GM19023 (cell line): Measurements from ENCODE around the gene STEAP4.
"Not testable (repeated sequence)": the region's sequence is repeated elsewhere in the genome, so short reads cannot be mapped to it uniquely, and the experiment has no call there.

ENCODE experiments used
- ATAC-seq: cut with Tn5 transposase; IDR thresholded peaks from one replicate; pipeline ENCODE4 v1.9.1; 2021; ENCODE audit warnings: mild to moderate bottlenecking, moderate library complexity; ENCODE audit not compliant: unreplicated experiment

The STEAP4 gene

DNA sequence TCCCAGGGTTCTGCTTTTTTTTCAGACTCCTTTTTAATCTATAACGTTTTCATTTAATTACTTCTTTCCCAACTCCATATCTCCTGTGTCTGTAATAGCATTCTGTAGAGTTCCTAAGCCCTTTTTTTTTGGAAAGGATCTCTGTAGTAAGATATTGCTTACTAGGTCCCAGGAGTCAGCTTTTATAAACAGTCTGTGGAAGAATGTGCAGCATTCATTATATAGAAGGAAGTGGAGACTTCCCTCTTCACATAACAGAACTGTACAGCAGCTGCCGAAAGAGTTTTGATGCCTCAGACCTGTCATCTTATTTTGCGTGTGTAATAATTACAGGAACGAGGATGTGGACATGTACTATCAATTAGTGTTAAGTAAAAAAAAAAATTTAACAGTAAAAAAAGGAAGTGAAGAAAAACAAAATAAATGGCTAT lies 7.4 kb upstream of the STEAP4 start:
- no peak for ATAC-seq

DNA sequence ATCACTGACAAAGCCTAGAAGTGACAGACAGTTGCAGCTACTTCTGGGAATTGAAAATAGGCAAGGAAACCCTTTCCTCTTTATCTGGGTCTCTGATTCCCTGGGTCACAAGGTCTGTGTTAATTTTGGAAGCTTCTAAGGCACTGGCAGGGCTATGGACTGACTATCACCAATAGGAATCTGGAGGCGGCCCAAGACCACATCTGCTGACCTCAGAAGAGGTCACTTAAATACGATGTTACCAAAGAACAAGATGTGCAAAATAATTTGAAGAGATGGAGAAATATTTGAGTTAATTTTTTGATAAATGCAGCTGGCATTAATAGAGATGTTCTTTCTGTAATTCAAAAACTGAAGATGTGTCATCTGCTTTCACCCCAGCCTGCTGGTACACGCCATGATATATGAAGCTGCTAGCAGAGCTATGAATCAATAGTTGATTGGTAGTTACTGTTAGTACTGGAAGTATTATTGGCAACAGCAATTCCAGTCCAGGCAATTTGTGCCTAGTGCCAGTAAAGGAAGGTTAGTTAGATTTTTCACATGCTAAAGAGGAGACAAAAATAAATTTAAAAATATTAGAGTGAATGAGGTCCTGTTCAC lies 5.5 kb upstream of the STEAP4 start:
- no peak for ATAC-seq

DNA sequence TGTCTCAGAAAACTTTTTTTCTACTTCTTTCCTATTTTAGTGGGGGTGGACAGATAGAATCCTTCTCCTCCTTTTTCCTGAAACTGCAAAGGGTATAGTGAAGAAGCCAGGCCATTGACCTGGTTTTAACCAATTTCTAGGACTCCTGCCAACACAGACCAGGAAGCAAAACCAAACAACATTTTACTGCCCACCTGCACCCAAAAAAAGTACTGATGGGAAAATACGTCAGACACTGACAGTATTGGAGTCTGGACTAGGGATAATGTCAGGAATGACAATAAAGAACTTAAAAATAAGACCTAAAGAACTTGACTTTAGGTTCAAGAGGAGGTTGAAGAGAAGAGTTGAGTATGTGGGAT lies 5.0 kb upstream of the STEAP4 start:
- ATAC-seq = no peak

DNA sequence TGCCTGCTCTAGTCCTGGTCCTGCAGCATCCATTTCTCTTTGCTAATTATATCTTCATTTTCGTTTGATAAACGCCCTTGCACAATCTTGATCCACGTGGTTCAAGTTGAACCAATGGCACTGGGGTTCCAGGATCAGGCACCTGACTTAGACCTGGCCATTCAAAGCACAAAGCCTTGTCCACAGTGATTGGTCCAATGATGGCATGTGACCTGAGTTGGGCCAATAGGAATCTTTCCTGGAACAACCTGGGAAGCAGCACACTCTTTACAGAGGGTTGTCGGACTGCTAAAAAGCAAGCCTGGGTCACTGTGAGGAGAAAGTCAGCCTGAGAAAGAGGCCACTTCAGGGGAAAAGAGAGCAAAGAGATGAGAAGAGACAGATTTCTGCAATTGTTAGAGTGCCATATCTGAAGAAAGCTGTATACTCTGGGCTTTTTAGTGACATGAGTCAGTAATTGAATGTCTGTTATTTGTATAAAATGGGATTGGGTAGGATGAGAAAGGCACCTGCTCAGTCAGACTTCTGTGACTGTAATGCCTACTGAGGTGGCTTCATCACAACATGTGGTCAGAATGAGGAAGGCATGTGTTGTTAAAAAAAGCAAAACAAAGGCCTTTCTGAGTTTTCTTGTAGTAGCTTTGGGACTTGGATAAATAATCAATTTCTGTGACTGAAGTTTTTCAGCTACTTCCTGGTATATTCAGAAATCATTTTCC lies 4.4 kb upstream of the STEAP4 start:
- ATAC-seq = no peak

DNA sequence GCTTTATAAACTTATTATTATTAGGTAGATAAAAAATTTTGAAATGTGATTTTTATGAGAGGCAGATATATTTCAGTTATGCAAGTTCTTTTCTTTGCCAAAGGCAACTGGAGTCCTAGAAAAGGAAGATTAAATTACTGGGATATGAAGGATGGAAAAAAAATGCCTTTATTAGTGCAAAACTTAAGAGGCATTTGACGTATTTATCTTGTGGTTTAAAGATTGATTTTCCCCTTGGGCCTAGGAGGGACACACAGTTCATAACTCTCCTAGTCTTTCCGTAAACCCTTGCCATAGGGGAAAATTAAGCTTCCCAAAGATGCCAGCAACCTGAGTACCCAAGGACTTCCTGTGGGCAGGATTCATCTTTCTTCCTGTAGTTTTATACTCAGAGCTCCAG lies 3.1 kb upstream of the STEAP4 start:
- ATAC-seq = no peak

DNA sequence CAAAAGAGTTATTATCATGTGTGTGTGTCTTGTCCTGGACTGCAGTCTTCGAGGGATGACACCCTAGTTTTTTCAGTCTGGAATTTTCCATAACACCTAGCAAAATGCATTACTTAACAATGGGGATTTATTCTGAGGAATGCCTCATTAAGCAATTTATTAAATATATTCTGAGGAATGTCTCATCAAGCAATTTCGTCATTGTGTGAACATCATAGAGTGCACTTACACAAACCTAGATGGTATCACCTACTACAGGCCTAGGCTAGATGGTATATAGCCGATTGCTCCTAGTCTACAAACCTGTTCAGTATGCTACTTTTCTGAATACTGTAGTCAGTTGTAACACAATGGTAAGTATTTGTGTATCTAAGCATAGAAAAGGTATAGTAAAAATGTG lies 1.1 kb upstream of the STEAP4 start:
- ATAC-seq = no peak

DNA sequence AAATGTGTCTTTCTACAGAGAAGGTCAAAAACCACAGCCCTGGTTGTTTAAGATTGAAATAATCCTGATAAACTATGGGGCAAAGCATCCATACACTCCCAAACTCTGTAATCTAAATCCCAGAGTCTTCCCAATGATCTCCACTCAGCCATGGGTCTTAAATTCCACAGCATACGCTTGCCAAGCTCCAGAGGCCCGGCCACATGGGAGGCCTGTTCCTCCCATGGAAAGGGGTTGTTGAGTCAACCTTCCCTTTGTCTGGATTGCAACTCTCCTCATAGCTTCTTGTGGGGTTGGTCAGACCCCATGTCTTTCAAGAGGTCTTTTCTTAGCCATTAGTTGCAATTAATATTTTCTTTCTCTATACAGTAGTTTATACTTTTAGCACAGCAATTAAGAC lies 718 bp upstream of the STEAP4 start:
- ATAC-seq = no peak

DNA sequence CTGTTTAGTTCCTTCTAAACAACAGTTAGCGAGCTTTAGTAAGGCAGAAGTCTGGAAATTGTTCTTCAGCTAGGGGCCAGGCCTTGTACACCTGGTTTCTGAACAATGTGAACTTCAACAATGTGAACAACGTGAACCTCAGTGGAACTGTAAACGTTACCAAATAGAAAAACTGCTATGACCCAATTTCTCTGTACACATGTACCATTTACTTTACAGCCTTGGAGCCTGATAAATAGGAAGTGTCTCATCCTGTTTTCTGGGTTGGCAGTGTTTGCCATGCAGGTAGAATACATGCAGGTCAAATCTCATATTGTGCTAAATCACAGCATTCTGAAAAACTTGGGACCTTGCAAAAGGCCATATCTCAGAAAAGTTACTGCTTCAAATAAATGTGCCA lies 1.6 kb downstream of the STEAP4 start:
- ATAC-seq = no peak

DNA sequence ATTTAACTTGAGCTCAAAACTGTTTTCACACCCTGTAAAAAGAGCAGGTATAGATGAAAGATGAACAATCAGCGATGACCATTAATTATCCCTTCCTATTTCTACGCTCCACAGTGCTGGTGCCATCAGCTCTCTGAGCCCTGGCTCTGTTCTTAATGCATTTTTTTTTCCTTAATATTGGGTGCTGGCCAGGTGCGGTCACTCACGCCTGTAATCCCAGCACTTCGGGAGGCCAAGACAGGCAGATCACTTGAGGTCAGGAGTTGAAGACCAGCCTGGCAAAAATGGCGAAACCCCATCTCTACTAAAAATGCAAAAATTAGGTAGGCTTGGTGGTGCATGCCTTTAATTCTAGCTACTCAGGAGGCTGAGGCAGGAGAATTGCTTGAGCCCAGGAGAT lies 4.2 kb downstream of the STEAP4 start:
- no peak for ATAC-seq

DNA sequence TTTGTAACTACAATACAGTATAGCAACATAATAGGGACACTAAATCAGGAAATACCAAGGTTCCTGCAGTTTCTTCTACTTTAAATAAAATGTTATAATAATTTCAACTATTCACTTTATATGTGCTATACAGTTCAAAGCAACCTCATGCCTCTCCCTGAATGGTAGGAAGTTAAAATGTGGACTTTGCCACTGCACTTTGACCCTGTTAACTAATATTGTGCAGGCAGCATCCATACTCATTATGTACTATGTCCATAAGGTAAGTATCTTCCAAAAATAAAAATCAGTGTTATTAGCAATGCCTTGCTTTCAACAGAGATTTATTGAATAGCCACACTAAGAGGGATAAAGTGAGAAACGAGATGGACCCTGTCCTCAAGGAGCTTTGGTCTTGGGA lies 4.8 kb downstream of the STEAP4 start:
- ATAC-seq = no peak

DNA sequence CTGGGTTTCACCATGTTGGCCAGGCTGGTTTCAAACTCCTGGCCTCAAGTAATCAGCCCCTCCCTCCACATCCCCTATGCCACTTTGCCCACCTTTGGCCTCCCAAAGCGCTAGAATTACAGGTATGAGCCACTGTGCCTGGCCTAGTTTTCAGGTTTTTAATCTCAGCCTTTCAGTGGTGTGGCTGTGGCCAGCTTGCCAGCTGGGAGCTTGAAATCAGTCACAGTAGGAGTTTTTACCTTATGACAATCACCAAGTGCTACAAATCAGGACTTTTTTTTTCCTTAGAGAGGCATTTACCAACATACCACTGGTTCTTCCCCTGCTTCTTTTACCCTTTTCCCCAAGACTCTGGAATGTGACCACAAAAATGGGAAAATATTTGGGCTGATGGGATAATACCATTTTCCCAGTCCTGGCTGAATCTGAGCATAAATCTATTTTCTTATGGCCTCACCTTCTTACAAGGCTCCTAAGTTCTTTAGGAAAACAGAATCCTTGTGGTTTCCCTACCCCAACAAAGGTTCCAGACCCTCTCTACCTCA lies 6.2 kb downstream of the STEAP4 start:
- ATAC-seq = no peak

DNA sequence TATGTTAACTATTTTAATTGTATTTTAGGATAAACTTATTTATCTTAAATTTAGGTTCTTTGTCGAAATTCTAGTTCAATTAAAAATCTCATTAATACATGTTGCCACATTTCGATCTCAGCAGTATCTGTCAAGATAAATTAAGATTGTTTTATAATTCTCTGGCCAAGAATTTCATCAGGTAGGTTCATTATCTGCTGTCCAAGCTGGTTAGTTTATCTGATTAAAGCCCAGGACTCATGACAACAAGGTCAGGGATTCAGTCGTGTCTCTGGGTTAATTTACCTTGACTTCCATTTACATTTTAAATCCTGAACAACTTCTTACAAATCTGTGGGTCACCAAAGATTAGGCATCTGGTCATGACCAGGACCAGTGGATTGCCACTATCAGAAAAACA lies 7.6 kb downstream of the STEAP4 start:
- no peak for ATAC-seq

DNA sequence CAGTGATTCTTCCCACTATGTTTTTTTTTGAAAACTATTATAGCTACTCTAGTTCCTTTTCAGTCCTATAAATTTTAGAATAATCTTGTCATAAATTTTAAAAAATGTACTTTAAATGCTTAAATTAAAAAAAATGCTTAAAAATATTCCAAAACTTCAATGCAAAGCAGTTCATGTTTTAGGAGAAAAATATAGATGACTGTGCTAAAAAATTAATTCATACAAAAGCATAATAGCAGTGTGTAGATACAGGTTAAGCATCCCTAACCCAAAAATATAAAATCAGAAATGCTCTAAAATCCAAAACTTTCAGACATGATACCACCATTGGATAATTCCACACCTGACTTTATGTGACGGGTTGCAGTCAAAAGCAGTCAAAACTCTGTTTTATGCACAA lies 12.8 kb downstream of the STEAP4 start:
- no peak for ATAC-seq

DNA sequence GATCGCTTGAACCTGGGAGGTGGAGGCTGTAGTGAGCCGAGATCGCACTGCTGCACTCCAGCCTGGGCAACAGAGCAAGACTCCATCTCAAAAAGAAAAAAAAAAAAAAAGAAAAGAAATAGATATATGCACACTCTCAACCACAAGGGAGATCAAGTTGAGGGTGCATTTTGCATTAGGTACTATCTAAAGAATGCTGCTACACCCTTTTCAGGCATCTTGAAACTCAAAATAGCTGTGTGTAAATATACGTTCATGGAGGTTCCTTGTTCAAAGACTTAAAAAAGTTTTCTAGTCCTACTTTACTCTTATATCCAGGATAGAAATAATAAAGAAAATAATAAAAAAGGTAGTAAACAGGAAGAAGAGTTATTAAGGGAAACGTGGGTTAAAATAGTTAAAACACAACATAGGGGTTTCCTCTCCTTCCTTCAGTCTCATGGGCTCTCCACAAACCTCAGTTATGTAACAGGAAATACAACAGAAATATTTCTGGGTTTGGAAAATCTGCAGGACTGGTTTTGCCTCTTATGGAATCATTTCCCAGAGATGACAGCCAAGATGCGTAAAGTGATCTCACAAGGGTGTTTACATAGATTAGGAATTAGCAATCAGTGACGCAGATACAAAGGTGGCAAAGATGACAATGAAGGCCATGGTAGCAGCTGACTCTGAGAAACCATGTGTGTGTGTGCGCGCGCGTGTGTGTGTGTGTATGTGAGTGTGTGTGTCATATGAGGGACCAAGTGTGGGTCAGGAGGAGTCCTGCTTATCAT lies 15.1 kb downstream of the STEAP4 start:
- ATAC-seq = no peak

DNA sequence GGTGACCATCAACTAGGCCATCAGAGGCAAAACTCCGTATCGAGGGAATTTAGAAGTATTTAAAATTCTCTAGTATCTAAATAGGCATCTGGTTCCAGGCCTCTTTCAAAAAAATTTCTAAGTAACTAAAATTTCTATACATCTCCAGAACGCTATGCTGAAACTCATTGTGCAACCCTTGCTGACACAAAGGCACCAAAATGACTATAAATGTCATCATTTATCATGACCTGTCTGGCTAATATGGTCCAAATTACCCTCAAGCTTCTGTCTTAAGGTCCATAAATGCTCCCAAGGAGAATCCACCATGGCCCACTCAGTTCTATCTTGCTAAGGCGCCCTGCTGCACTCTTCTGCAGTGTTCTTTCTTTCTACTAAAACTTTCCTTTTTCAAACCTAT lies 16.2 kb downstream of the STEAP4 start:
- no peak for ATAC-seq

DNA sequence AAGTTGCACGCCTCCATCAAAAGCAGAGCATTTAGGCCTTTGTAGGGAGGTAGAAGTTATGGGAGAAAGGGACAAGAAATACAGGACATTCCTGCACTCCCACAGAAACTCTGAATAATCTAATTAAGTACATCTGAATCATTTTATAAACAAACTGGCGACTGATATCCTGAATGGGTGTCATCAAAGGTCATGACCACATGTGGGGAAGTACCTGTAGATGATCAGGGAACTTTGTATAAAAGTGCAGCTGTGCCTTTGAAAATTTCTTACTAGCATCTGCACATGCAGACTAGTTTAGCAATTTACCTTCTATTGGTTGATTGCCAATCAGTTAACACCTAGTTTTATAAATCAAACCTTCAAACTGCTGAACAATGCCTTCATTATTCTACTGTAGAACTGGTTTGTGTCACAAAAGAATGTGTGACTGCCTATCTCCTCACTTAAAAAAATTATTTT lies 17.1 kb downstream of the STEAP4 start:
- no peak for ATAC-seq

DNA sequence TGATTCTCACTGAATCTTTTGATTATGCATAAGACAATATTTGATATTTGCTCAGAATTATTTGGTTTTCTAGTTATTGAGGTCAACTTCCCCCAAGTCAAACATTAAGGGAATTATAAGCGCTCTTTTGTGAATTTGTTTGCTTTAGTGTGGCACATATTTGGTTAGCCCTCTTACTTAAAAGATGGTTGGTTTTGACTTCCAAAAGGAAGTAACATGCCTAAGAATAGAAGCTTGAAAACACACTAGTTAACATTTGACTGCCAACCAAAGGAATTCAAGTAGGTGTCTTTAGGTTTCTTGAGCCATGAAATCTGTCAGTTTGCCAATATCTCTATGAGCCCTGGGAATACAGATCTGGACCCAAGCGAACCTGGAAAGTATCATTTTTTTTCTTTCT lies 24.9 kb downstream of the STEAP4 start:
- no peak for ATAC-seq

DNA sequence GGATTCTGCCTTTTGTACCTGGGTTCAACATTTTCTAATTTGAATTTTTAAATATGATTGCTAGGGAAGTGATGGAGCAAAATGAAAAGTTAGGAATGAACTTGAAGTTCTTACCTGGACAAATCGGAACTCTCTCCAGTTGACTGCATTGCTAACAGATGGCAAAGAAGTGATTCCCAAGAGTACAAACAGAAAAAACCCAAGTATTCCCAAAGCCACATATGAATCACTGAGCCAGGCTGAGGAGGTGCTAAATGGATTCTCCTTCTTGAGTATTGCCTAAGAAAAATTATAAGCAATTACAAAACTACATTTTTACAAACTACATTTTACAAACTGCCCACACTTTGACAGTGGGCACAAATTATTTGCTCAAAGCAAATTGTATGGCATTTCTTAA lies 25.9 kb downstream of the STEAP4 start:
- no peak for ATAC-seq

DNA sequence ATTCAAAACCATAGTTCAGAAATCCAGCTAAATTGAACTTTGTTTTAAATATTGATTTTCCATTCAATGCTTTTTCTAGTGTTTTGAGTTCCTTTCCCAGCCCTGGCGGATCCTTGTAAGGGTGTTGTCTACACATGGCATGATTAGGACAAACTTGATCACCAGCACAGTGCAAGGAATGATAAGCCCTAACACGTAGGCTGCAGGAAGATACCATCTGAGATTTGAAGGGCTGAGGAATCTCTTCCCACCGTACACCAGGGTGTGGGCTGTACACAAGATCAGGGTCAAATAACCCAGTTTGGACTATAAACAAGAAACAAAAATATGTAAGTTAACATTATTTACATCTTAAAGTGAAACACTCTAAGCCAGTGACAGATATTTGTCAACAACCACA lies 27.4 kb downstream of the STEAP4 start:
- ATAC-seq = no peak

DNA sequence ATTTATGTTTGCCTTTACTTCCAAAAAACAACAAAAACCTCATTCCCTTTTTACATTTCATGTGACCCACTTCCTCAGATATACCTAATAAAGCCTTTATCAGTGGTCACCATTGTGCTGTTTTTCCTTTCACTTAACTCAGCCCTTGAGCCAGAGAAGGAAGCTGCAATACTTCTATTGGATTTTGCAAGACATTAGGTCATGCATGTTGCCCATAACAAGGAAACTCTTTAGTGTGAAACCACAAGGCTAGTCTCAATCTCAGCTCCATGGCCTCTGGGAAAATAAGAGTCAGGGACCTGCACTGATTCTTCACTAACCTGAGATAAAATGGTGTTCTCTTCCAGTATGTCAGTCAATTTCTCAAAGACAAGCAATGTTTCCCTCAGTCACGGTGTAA lies 27.8 kb downstream of the STEAP4 start:
- no peak for ATAC-seq

DNA sequence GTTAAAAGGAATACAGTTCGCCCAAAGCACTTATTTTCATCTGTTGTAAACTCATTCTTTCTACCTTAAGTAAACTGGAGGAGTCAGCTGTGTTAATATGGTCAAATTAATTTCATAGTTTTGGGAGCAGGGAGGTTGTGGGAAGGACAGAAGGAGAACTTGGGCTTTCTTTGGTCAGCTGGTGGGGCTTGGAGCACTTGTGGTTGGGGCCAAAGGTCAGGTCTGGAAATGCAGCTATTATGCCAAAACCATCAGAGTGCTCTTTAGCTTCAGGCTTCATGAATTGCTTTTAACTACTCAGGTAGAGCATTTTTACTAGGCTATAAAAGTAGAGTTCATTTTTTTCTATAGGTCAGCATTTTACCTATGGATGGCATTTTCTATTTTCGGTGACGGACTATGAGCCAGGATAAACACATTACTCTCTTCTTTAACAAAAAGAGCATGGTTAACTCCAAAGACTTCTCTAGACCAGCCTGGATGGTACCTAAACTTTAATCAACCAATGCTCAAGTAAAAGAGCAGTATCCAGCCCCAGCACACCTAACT lies 30.0 kb downstream of the STEAP4 start:
- no peak for ATAC-seq

DNA sequence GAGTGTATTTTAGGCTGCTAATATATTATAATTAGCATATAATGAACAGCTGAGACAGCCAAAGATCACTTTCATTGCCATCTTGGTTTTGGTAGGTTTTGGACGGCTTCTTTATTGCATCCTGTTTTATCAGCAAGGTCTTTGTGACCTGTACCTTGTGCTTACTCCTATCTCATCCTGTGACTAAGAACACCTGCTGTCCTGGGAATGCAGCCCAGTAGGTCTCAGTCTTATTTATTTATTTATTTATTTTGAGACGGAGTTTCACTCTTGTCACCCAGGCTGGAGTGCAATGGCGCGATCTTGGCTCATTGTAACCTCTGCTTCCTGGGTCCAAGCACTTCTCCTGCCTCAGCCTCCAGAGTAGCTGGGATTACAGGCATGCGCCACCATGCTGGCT lies 31.8 kb downstream of the STEAP4 start:
- ATAC-seq = not testable (repeated sequence)
